HCT116 (cell line): ENCODE data around the gene TCF15. TPM values are rescaled to one million over a fixed set of nuclear protein-coding genes. Genes with fewer than 3 reads are reported as not detected.

Experiments used
- ATAC-seq: fragments of 200-7000 bp; cut with Tn5 transposase; 2 replicates; pipeline ENCODE4 v1.9.1; 2020; ENCODE audit warnings: mild to moderate bottlenecking, moderate library complexity
- BruUV-seq: library from RNA; stranded (reverse); fragments of 400-500 nt; replicated peaks from 2 replicates; lab custom pipeline; 2021; lab: Mats Ljungman, UMichigan
- CTCF ChIA-PET: fragments of 300-600 bp; sonication (Branson Sonifier 250); formaldehyde crosslinking; loops from one replicate; lab custom pipeline; 2021; ENCODE audit warnings: antibody characterized with exemption; lab: Charles Lee
- POLR2A ChIA-PET: fragments of 300-600, 350-600 bp; sonication (Branson Sonifier 250); formaldehyde crosslinking; loops from one replicate; lab custom pipeline; 2021; ENCODE audit warnings: antibody characterized with exemption; lab: Charles Lee
- RAD21 ChIA-PET, 2 experiments: fragments of 300-600 bp; sonication (Branson Sonifier 250); formaldehyde crosslinking; loops; one replicate each; lab custom pipeline; 2023; ENCODE audit warnings: low total read pairs in 2 of 2; ENCODE audit not compliant: uncharacterized antibody in 2 of 2, unreplicated experiment in 2 of 2, low non-redundant PET in 1 of 2; lab: Charles Lee
- DNase-seq: peaks from one replicate; pipeline ENCODE4 v3.0.0-alpha.2; 2010; ENCODE audit warnings: low read depth, low spot score
- H2AFZ ChIP-seq: fragments of 200-600 bp; shearing (Covaris generic), sonication (generic); 2 replicates; pipeline ENCODE4 v1.6.1; 2017; ENCODE audit warnings: low read depth, mixed run types, mixed read lengths, antibody characterized with exemption, low read length; ENCODE audit not compliant: poor library complexity, severe bottlenecking
- H3K27ac ChIP-seq: 2 replicates; pipeline ENCODE4 v1.5.1; 2012; ENCODE audit warnings: low read depth, low read length
- H3K27me3 ChIP-seq: fragments of 200-600 bp; sonication (generic); 2 replicates; pipeline ENCODE4 v1.6.1; 2016; ENCODE audit warnings: mixed run types, low read length, mixed read lengths; ENCODE audit not compliant: insufficient read depth
- H3K36me3 ChIP-seq, 2 experiments: fragments of 200-500 bp in 1 of 2; fragments of 200-600 bp in 1 of 2; sonication (Bioruptor generic) in 1 of 2; sonication (generic) in 1 of 2; 2 replicates each; pipeline versions ENCODE4 v1.5.1 to v1.6.1; 2014 to 2016; ENCODE audit warnings: low read length in 2 of 2, inconsistent platforms in 1 of 2, mixed read lengths in 1 of 2, mixed run types in 1 of 2; ENCODE audit not compliant: insufficient read depth in 2 of 2, control insufficient read depth in 1 of 2
- H3K4me1 ChIP-seq, 2 experiments: fragments of 200-600 bp in 1 of 2; sonication (generic) in 1 of 2; 2 replicates each; pipeline versions ENCODE4 v1.5.1 to v1.6.1; 2012 to 2017; ENCODE audit warnings: low read length in 2 of 2, inconsistent platforms in 1 of 2, mild to moderate bottlenecking in 1 of 2, mixed read lengths in 1 of 2, mixed run types in 1 of 2, moderate library complexity in 1 of 2; ENCODE audit not compliant: insufficient read depth in 2 of 2, control insufficient read depth in 1 of 2
- H3K4me2 ChIP-seq: fragments of 200-600 bp; sonication (generic); 2 replicates; pipeline ENCODE4 v1.6.1; 2017; ENCODE audit warnings: mixed run types, low read length, mixed read lengths
- H3K4me3 ChIP-seq, 2 experiments: fragments of 200-600 bp in 1 of 2; sonication (generic) in 1 of 2; replicated peaks in 1 of 2; 2 replicates each; pipeline ENCODE4 v1.5.1; 2011 to 2016; ENCODE audit warnings: low read length in 2 of 2, control low read depth in 1 of 2, low read depth in 1 of 2, mild to moderate bottlenecking in 1 of 2, mixed read lengths in 1 of 2, mixed run types in 1 of 2
- H3K79me2 ChIP-seq: fragments of 200-600 bp; sonication (generic); 2 replicates; pipeline ENCODE4 v1.6.1; 2017; ENCODE audit warnings: mild to moderate bottlenecking, mixed run types, low read length, moderate library complexity, mixed read lengths; ENCODE audit not compliant: insufficient read depth
- H3K9ac ChIP-seq: fragments of 200-600 bp; sonication (generic); 2 replicates; pipeline ENCODE4 v1.6.1; 2016; ENCODE audit warnings: low read length, mixed read lengths
- H3K9me2 ChIP-seq: fragments of 200-600 bp; sonication (generic), shearing (Covaris generic); 2 replicates; pipeline ENCODE4 v1.6.1; 2017; ENCODE audit warnings: mixed run types, mild to moderate bottlenecking, moderate library complexity; ENCODE audit not compliant: insufficient read depth
- H3K9me3 ChIP-seq, 2 experiments: fragments of 200-500 bp in 1 of 2; fragments of 200-600 bp in 1 of 2; sonication (Bioruptor generic) in 1 of 2; sonication (generic) in 1 of 2; 2 replicates each; pipeline ENCODE4 v1.6.1; 2014 to 2017; ENCODE audit warnings: low read length in 2 of 2, mixed read lengths in 2 of 2, inconsistent platforms in 1 of 2, low read depth in 1 of 2, mild to moderate bottlenecking in 1 of 2, mixed run types in 1 of 2, moderate library complexity in 1 of 2; ENCODE audit not compliant: control insufficient read depth in 1 of 2, insufficient read depth in 1 of 2
- H4K20me1 ChIP-seq: fragments of 200-600 bp; sonication (generic), shearing (Covaris generic); 2 replicates; pipeline ENCODE4 v1.6.1; 2017; ENCODE audit warnings: mixed run types, mild to moderate bottlenecking, moderate library complexity; ENCODE audit not compliant: insufficient read depth
- CBX3 ChIP-seq: IDR thresholded peaks from 2 replicates; pipeline ENCODE4 v1.6.1; 2012; ENCODE audit warnings: low read depth
- EGR1 ChIP-seq: IDR thresholded peaks from 2 replicates; pipeline ENCODE4 v1.6.1; 2012; ENCODE audit warnings: low read depth
- JUND ChIP-seq: IDR thresholded peaks from 2 replicates; pipeline ENCODE4 v1.6.1; 2012
- RAD21 ChIP-seq: IDR thresholded peaks from 2 replicates; pipeline ENCODE4 v1.6.1; 2012; ENCODE audit warnings: low read depth, mild to moderate bottlenecking
- SIN3A ChIP-seq: IDR thresholded peaks from 2 replicates; pipeline ENCODE4 v1.6.1; 2012; ENCODE audit warnings: low read depth
- SRF ChIP-seq: IDR thresholded peaks from 2 replicates; pipeline ENCODE4 v1.6.1; 2012; ENCODE audit warnings: low read depth
- ZFX ChIP-seq: fragments of 450-650 bp; IDR thresholded peaks from 2 replicates; pipeline ENCODE4 v1.6.1; 2017
- intact Hi-C: fragments of 100-400 bp; cut with micrococcal nuclease; formaldehyde crosslinking; loops from 2 replicates; pipeline ENCODE4 v1.10.0; 2022
- total RNA-seq: library from RNA; stranded (reverse); gene quantifications from one replicate; pipeline ENCODE4 v1.2.1, GENCODE V29; 2021; ENCODE audit not compliant: unreplicated experiment
- TF ChIP-seq, protein P1 (sequence below): IDR thresholded peaks from 2 replicates; pipeline ENCODE4 v1.6.1; 2012; ENCODE audit warnings: low read depth
- TF ChIP-seq, protein P2 (sequence below): IDR thresholded peaks from 2 replicates; pipeline ENCODE4 v1.6.1; 2011; ENCODE audit warnings: mild to moderate bottlenecking, low read length, moderate library complexity; ENCODE audit not compliant: insufficient replicate concordance; ENCODE audit errors: extremely low read depth

The TCF15 gene
- total RNA-seq, 1 experiment from 2014 or later, result not detected

DNA sequence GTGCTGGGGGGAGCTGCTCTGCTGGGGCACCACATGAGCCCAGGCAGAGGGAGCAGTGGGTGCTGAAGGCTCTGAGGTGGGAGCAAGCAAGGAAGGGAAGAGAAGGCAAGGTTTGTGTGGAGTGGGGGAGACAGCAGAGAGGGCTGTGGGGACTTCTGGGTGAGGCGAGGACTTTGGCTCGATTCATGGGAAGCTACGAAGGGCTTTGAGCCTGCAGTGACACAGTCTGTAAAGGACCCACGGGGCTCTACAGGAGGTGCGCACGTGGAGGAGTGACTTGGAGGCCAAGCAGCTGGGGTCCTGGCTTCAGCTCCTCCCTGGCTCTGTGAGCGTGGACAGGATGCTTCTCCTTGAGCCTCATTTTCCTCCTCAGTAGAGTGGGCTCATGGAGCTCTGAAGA lies 37.4 kb downstream of the TCF15 start:
- TF ChIP-seq CBX3 (no peak), EGR1 (no peak), JUND (no peak), SRF (no peak), ZFX (no peak), SIN3A (no peak), RAD21 (no peak)
- TF ChIP-seq, protein P1, sequence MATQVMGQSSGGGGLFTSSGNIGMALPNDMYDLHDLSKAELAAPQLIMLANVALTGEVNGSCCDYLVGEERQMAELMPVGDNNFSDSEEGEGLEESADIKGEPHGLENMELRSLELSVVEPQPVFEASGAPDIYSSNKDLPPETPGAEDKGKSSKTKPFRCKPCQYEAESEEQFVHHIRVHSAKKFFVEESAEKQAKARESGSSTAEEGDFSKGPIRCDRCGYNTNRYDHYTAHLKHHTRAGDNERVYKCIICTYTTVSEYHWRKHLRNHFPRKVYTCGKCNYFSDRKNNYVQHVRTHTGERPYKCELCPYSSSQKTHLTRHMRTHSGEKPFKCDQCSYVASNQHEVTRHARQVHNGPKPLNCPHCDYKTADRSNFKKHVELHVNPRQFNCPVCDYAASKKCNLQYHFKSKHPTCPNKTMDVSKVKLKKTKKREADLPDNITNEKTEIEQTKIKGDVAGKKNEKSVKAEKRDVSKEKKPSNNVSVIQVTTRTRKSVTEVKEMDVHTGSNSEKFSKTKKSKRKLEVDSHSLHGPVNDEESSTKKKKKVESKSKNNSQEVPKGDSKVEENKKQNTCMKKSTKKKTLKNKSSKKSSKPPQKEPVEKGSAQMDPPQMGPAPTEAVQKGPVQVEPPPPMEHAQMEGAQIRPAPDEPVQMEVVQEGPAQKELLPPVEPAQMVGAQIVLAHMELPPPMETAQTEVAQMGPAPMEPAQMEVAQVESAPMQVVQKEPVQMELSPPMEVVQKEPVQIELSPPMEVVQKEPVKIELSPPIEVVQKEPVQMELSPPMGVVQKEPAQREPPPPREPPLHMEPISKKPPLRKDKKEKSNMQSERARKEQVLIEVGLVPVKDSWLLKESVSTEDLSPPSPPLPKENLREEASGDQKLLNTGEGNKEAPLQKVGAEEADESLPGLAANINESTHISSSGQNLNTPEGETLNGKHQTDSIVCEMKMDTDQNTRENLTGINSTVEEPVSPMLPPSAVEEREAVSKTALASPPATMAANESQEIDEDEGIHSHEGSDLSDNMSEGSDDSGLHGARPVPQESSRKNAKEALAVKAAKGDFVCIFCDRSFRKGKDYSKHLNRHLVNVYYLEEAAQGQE, result no peak
- TF ChIP-seq, protein P2, sequence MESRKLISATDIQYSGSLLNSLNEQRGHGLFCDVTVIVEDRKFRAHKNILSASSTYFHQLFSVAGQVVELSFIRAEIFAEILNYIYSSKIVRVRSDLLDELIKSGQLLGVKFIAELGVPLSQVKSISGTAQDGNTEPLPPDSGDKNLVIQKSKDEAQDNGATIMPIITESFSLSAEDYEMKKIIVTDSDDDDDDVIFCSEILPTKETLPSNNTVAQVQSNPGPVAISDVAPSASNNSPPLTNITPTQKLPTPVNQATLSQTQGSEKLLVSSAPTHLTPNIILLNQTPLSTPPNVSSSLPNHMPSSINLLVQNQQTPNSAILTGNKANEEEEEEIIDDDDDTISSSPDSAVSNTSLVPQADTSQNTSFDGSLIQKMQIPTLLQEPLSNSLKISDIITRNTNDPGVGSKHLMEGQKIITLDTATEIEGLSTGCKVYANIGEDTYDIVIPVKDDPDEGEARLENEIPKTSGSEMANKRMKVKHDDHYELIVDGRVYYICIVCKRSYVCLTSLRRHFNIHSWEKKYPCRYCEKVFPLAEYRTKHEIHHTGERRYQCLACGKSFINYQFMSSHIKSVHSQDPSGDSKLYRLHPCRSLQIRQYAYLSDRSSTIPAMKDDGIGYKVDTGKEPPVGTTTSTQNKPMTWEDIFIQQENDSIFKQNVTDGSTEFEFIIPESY, result no peak
- TF ChIP-seq, all 23 proteins: peak for 0
- no peaks in the 10 kb centered on the region for H3K36me3 ChIP-seq
- POLR2A ChIA-PET, result interaction anchor here (1.5 kb wide), 1 partner anchor 73 kb away, joined by 5 read pairs; no protein-coding TSS in a partner anchor
- intact Hi-C loops, result no loop called here
- no peaks in the 10 kb centered on the region for H3K79me2 ChIP-seq
- no peak overlapping the region for H2AFZ ChIP-seq
- RAD21 ChIA-PET, result no interaction called here
- H3K9ac ChIP-seq, result no peak overlapping the region
- CTCF ChIA-PET, result no interaction called here
- no peak overlapping the region for H3K27ac ChIP-seq
- BruUV-seq, result no TSS peak
- no peak overlapping the region for H3K4me3 ChIP-seq
- no peak overlapping the region for H3K4me2 ChIP-seq
- H3K4me1 ChIP-seq, result peaks cover 8 to 33% of the 10 kb centered on the region in 2 experiments
- ATAC-seq (no peak), DNase-seq (no peak)
- H4K20me1 ChIP-seq, result no peaks in the 10 kb centered on the region
- no peaks in the 10 kb centered on the region for H3K9me3 ChIP-seq
- H3K9me2 ChIP-seq, result no peaks in the 10 kb centered on the region
- no peaks in the 10 kb centered on the region for H3K27me3 ChIP-seq
